HepG2 (cell line): Measurements from ENCODE around the gene SYT1. TPM values are rescaled to one million over a fixed set of nuclear protein-coding genes. Genes with fewer than 3 reads are reported as not detected.

ENCODE experiments used
- ATAC-seq: fragments of 200-7000 bp; cut with Tn5 transposase; 3 replicates; pipeline ENCODE4 v1.9.1; 2020; ENCODE audit warnings: mild to moderate bottlenecking, moderate library complexity
- BruUV-seq: library from RNA; stranded (reverse); fragments of 400-500 nt; replicated peaks from 2 replicates; lab custom pipeline; 2021; lab: Mats Ljungman, UMichigan
- CTCF ChIA-PET: fragments of 300-600 bp; formaldehyde crosslinking; extraction: SDS; loops from one replicate; lab custom pipeline; 2021; ENCODE audit warnings: low total read pairs, inconsistent platforms, low intra/inter-chr PET ratio; lab: Yijun Ruan, JAX
- POLR2A ChIA-PET: fragments of 350-600 bp; sonication (Branson Sonifier 250); formaldehyde crosslinking; loops from one replicate; lab custom pipeline; 2020; ENCODE audit warnings: antibody characterized with exemption, inconsistent platforms; lab: Yijun Ruan, JAX
- DNase-seq: peaks from one replicate; pipeline ENCODE4 v3.0.0-alpha.2; 2015; ENCODE audit warnings: low spot score
- FAIRE-seq: peaks from 3 replicates; lab custom pipeline; 2011; peaks lifted over from hg19 to GRCh38; lab: Jason Lieb, UNC
- H2AFZ ChIP-seq: one replicate; pipeline ENCODE4 v1.6.1; 2011; ENCODE audit warnings: low read length, inconsistent platforms
- H3K27ac ChIP-seq: fragments of 300-600 bp; 3 replicates; pipeline ENCODE4 v1.8.0; 2011; ENCODE audit warnings: mixed run types, mild to moderate bottlenecking, mixed read lengths, low read length, inconsistent platforms; ENCODE audit not compliant: insufficient read depth; ENCODE audit errors: extremely low read length
- H3K27me3 ChIP-seq, 2 experiments: fragments of 200-600 bp in 1 of 2; 2 replicates in 1 of 2; 3 replicates in 1 of 2; pipeline versions ENCODE4 v1.6.0 to v1.8.0; 2011; ENCODE audit warnings: low read length in 2 of 2, mild to moderate bottlenecking in 2 of 2, moderate library complexity in 2 of 2, inconsistent platforms in 1 of 2; ENCODE audit not compliant: insufficient read depth in 2 of 2, control insufficient read depth in 1 of 2
- H3K36me3 ChIP-seq, 2 experiments: fragments of 200-600 bp in 1 of 2; replicated peaks in 1 of 2; 2 replicates in 1 of 2; 3 replicates in 1 of 2; pipeline versions ENCODE4 v1.5.1 to v1.8.0; 2011; ENCODE audit warnings: low read length in 2 of 2, inconsistent platforms in 1 of 2; ENCODE audit not compliant: insufficient read depth in 2 of 2, control insufficient read depth in 1 of 2
- H3K4me1 ChIP-seq: 2 replicates; pipeline ENCODE4 v1.5.1; 2012; ENCODE audit warnings: low read length, inconsistent platforms; ENCODE audit not compliant: insufficient read depth
- H3K4me2 ChIP-seq: 2 replicates; pipeline ENCODE4 v1.6.0; 2011; ENCODE audit warnings: low read depth, low read length, inconsistent platforms
- H3K4me3 ChIP-seq, 3 experiments: fragments of 200-600 bp in 1 of 3; sonication (generic), shearing (Covaris generic) in 1 of 3; replicated peaks in 1 of 3; 2 replicates each; pipeline ENCODE4 v1.5.1; 2011 to 2016; ENCODE audit warnings: low read length in 3 of 3, inconsistent platforms in 2 of 3, low read depth in 2 of 3, mild to moderate bottlenecking in 2 of 3, control low read depth in 1 of 3, mixed read lengths in 1 of 3; ENCODE audit not compliant: insufficient read depth in 1 of 3
- H3K79me2 ChIP-seq: one replicate; pipeline ENCODE4 v1.6.1; 2011; ENCODE audit warnings: low read length, inconsistent platforms; ENCODE audit not compliant: insufficient read depth
- H3K9ac ChIP-seq: 2 replicates; pipeline ENCODE4 v1.6.0; 2011; ENCODE audit warnings: mild to moderate bottlenecking, low read depth, low read length, inconsistent platforms; ENCODE audit not compliant: insufficient read depth
- H3K9me3 ChIP-seq: 2 replicates; pipeline ENCODE4 v1.5.1; 2012; ENCODE audit warnings: mild to moderate bottlenecking, low read length
- H4K20me1 ChIP-seq: 2 replicates; pipeline ENCODE4 v1.6.0; 2011; ENCODE audit warnings: inconsistent platforms, mild to moderate bottlenecking, low read length, moderate library complexity; ENCODE audit not compliant: insufficient read depth
- ARNT2 ChIP-seq: sonication (generic); formaldehyde crosslinking; IDR thresholded peaks from 2 replicates; pipeline ENCODE4 v1.8.0; 2022; ENCODE audit warnings: mild to moderate bottlenecking, low read depth, missing genetic modification reagents, moderate library complexity
- ELF1 ChIP-seq: sonication (generic); formaldehyde crosslinking; IDR thresholded peaks from 2 replicates; pipeline ENCODE4 v1.4.0; 2020; ENCODE audit warnings: missing genetic modification reagents
- GABPB1 ChIP-seq: IDR thresholded peaks from 2 replicates; pipeline ENCODE4 v1.6.1; 2016; ENCODE audit warnings: mild to moderate bottlenecking, missing genetic modification reagents, moderate library complexity, missing compliant biosample characterization
- GRHL1 ChIP-seq: sonication (generic); formaldehyde crosslinking; conservative IDR thresholded peaks from 2 replicates; pipeline ENCODE4 v1.8.0; 2022; ENCODE audit warnings: missing genetic modification reagents
- IRF1 ChIP-seq: sonication (generic); formaldehyde crosslinking; IDR thresholded peaks from 2 replicates; pipeline ENCODE4 v1.4.0; 2020; ENCODE audit warnings: low read depth, mild to moderate bottlenecking, missing genetic modification reagents
- MAFG ChIP-seq: sonication (generic); formaldehyde crosslinking; IDR thresholded peaks from 2 replicates; pipeline ENCODE4 v1.5.1; 2020; ENCODE audit warnings: mild to moderate bottlenecking, missing genetic modification reagents
- THAP11 ChIP-seq: IDR thresholded peaks from 2 replicates; pipeline ENCODE4 v1.6.1; 2016; ENCODE audit warnings: missing biosample characterization, missing genetic modification reagents
- TRIM22 ChIP-seq: fragments of 450-650 bp; IDR thresholded peaks from 2 replicates; pipeline ENCODE4 v1.6.1; 2017
- ZFP1 ChIP-seq: IDR thresholded peaks from 2 replicates; pipeline ENCODE4 v1.6.1; 2016
- WGBS: methylation state at CpG from one replicate; pipeline ENCODE4 v1.1.6; 2017; ENCODE audit warnings: low lambda C conversion rate; 5-methylcytosine and 5-hydroxymethylcytosine counted together
- in situ Hi-C: cut with HindIII; loops from 2 replicates; pipeline ENCODE4 v1.10.0; 2017; ENCODE audit warnings: low pct_unique_long_range_greater_than_20kb; ENCODE audit not compliant: extremely low pct_ligation_motif_present
- intact Hi-C: fragments of 100-400 bp; cut with micrococcal nuclease; formaldehyde crosslinking; loops from one replicate; pipeline ENCODE4 v1.10.0; 2022; ENCODE audit not compliant: unreplicated experiment
- polyA plus RNA-seq, 8 experiments: library from polyadenylated mRNA; depleted of rRNA in 3 of 8; stranded (reverse) in 7 of 8; unstranded in 1 of 8; fragments of >200 nt; fragmentation: Illumina TruSeq in 4 of 8; extraction: Trizol in 4 of 8; gene quantifications; 2 replicates each; pipeline versions ENCODE4 v1.2.1 to v1.2.3, GENCODE V29; 2011 to 2016; ENCODE audit warnings: low read depth in 4 of 8, missing spikeins in 1 of 8, mixed read lengths in 1 of 8; ENCODE audit not compliant: insufficient read depth in 1 of 8
- total RNA-seq, 5 experiments: library from RNA; depleted of rRNA; stranded (reverse); fragments of >200 nt; fragmentation: Illumina TruSeq; extraction: Trizol; gene quantifications; 2 replicates each; pipeline ENCODE4 v1.2.3, GENCODE V29; 2016; ENCODE audit warnings: low read depth in 1 of 5

SYT1 gene
- total and polyA plus RNA-seq, 2 of the 13 experiments (the other 11 are each of a cell fraction or from before 2014, with no cell fraction given), result not detected

- Histone ChIP-seq H3K4me1 (no peaks in the 10 kb centered on the region), H3K27me3 (no peaks in the 10 kb centered on the region), H4K20me1 (no peaks in the 10 kb centered on the region), H3K27ac (no peak overlapping the region), H3K36me3 (no peaks in the 10 kb centered on the region), H3K9ac (no peak overlapping the region), H2AFZ (no peak overlapping the region), H3K79me2 (no peaks in the 10 kb centered on the region), H3K9me3 (no peaks in the 10 kb centered on the region), H3K4me3 (no peak overlapping the region), H3K4me2 (no peak overlapping the region)
- ChIA-PET POLR2A (no interaction called here), CTCF (no interaction called here)
- intact Hi-C loops (no loop called here), in situ Hi-C loops (no loop called here)
- ATAC-seq, result no peak
- no peak for DNase-seq
- no peak for FAIRE-seq
- BruUV-seq, result no TSS peak
- 49% methylated on average over 3 of the region's 3 CpGs for WGBS
- TF ChIP-seq THAP11 (CRISPR knock-in tag) (no peak), MAFG (CRISPR knock-in tag) (no peak), TRIM22 (no peak), ZFP1 (CRISPR knock-in tag) (no peak), GABPB1 (CRISPR knock-in tag) (no peak), IRF1 (CRISPR knock-in tag) (no peak), ELF1 (CRISPR knock-in tag) (no peak), GRHL1 (CRISPR knock-in tag) (no peak), ARNT2 (CRISPR knock-in tag) (no peak)
Measured at GRCh38 chr12:79053394-79053793, 188.8 kb downstream of the SYT1 start.
